MM.1S (cell line): ENCODE data around the gene MCCD1.

Experiments
- EZH2 ChIP-seq: fragments of 300-600 bp; sonication (generic); optimal IDR thresholded peaks from 2 replicates; pipeline ENCODE3; 2017; ENCODE audit warnings: low read depth, mild to moderate bottlenecking, antibody characterized with exemption, low read length, mixed read lengths
- EZH2phosphoT487 ChIP-seq: fragments of 300-600 bp; sonication (generic); IDR thresholded peaks from 2 replicates; pipeline ENCODE4 v1.6.1; 2018; ENCODE audit warnings: antibody characterized with exemption, low read length
- TF ChIP-seq, protein P1 (sequence below): fragments of 300-600 bp; sonication (generic); IDR thresholded peaks from 2 replicates; pipeline ENCODE4 v1.5.1; 2016; ENCODE audit warnings: antibody characterized with exemption, low read length, mixed read lengths

DNA sequence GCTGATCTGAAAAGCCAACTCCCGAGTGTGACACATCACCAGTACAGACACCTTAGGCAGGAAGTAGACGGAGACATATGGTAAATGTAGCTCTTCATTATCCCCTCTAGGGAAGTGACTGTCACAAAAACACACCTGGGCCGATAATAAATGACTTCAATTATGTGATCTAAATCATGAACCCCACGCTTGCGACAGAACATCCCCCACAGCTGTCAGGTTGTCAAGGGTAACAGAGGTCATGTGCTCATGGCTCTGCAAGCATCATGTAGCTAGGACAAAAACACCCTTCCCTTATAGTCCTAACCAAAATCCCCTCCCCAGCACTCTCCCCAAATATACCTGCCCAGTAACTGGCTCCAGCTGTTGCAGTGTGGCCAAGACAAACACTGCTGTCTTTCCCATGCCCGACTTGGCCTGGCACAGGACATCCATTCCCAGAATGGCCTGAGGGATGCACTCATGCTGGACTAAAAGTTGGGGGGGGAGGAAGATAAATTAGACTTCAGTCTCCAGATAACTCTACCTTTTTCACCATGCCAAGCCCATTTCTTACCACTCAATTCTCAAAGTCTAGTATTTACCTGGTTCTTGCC, 10.1 kb downstream of the MCCD1 start:
- TF ChIP-seq, protein P1, sequence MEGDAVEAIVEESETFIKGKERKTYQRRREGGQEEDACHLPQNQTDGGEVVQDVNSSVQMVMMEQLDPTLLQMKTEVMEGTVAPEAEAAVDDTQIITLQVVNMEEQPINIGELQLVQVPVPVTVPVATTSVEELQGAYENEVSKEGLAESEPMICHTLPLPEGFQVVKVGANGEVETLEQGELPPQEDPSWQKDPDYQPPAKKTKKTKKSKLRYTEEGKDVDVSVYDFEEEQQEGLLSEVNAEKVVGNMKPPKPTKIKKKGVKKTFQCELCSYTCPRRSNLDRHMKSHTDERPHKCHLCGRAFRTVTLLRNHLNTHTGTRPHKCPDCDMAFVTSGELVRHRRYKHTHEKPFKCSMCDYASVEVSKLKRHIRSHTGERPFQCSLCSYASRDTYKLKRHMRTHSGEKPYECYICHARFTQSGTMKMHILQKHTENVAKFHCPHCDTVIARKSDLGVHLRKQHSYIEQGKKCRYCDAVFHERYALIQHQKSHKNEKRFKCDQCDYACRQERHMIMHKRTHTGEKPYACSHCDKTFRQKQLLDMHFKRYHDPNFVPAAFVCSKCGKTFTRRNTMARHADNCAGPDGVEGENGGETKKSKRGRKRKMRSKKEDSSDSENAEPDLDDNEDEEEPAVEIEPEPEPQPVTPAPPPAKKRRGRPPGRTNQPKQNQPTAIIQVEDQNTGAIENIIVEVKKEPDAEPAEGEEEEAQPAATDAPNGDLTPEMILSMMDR, result no peak
- TF ChIP-seq EZH2phosphoT487 (no peak), EZH2 (no peak)
